Measurements from ENCODE around the gene SYCP2.

SYCP2 gene

GRCh38 chr20:59820204-59821041 is 113.0 kb downstream of the SYCP2 start:
- no peak for DNase-seq

- no peak for DNase-seq
These were observed 113.8 kb downstream of the SYCP2 start for GRCh38 chr20:59819496-59820203.

- DNase-seq = no peak
These were observed 114.5 kb downstream of the SYCP2 start for GRCh38 chr20:59818911-59819310.

- DNase-seq = no peak
These were observed 115.4 kb downstream of the SYCP2 start for GRCh38 chr20:59817846-59818615.

- DNase-seq = no peak
These were observed 116.0 kb downstream of the SYCP2 start for GRCh38 chr20:59817406-59817805.

- DNase-seq = no peak
These were observed 117.2 kb downstream of the SYCP2 start for GRCh38 chr20:59816146-59816738.

GRCh38 chr20:59814840-59815340 is 118.5 kb downstream of the SYCP2 start:
- DNase-seq = no peak

GRCh38 chr20:59813948-59814839 is 119.2 kb downstream of the SYCP2 start:
- no peak for DNase-seq

All from CD4-positive, alpha-beta T cell treated with Interleukin-10 for 1 hour (primary cell).